ENCODE results near the gene BTG1.

Gene BTG1

DNA sequence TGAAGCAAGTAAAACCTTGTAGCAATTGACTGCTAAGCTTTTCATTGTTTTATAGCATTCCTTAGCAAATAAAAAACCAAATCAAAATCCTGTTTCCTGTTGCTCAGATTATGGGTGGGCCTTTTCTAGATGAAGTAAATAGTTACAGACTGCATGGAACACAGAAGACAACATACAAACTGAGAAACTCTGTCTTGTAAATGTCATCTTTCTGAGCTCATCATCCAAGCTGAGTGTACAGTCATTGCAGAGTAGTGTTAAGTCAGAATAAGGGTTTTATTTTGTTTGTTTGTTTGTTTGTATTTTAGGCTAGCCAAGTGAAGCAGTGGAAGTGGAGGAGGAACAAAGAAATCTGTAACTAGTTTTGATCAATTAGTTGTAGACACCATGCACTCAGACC is 24.4 kb upstream of the BTG1 start:
- H3K4me3 ChIP-seq (ENCODE audit: low read length) = no peak overlapping the region
- H3K9ac ChIP-seq (ENCODE audit: low read length) = no peak overlapping the region
- H3K36me3 ChIP-seq (ENCODE audit: control insufficient read depth, insufficient read depth, low read length) = no peaks in the 10 kb centered on the region
- H3K4me1 ChIP-seq (ENCODE audit: control insufficient read depth, insufficient read depth, low read length) = no peaks in the 10 kb centered on the region
- H3K27me3 ChIP-seq (ENCODE audit: control insufficient read depth, insufficient read depth, low read length) = no peaks in the 10 kb centered on the region
- H3K27ac ChIP-seq (ENCODE audit: low read depth, low read length) = no peak overlapping the region

DNA sequence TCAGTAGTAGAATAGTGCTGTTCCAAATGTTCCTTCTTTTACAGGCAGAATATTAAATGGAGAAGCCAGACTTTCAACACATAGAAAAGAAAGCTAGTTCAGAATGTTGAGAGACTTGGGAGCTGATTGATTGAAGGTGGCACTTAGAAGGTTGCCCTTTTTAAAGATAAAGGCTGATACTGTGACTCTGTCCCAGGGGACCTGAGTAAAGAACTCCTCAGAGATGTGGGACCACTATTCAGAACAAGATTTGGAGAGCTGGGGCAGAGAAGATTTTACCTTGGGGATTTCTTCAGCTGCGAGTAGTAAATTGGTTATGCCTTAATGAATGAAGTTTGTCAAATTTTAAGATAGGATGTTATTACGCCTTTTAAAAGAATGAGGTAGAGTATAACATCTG is 21.4 kb upstream of the BTG1 start:
- Histone ChIP-seq H3K4me1 (ENCODE audit: control insufficient read depth, insufficient read depth, low read length) (no peaks in the 10 kb centered on the region), H3K9ac (ENCODE audit: low read length) (no peak overlapping the region), H3K27me3 (ENCODE audit: control insufficient read depth, insufficient read depth, low read length) (no peaks in the 10 kb centered on the region), H3K36me3 (ENCODE audit: control insufficient read depth, insufficient read depth, low read length) (no peaks in the 10 kb centered on the region), H3K4me3 (ENCODE audit: low read length) (no peak overlapping the region), H3K27ac (ENCODE audit: low read depth, low read length) (no peak overlapping the region)

- Histone ChIP-seq H3K36me3 (ENCODE audit: control insufficient read depth, insufficient read depth, low read length) (no peaks in the 10 kb centered on the region), H3K9ac (ENCODE audit: low read length) (no peak overlapping the region), H3K27ac (ENCODE audit: low read depth, low read length) (no peak overlapping the region), H3K4me3 (ENCODE audit: low read length) (no peak overlapping the region), H3K4me1 (ENCODE audit: control insufficient read depth, insufficient read depth, low read length) (no peaks in the 10 kb centered on the region), H3K27me3 (ENCODE audit: control insufficient read depth, insufficient read depth, low read length) (no peaks in the 10 kb centered on the region)
Measured at GRCh38 chr12:92164712-92165111, 19.1 kb upstream of the BTG1 start.

DNA sequence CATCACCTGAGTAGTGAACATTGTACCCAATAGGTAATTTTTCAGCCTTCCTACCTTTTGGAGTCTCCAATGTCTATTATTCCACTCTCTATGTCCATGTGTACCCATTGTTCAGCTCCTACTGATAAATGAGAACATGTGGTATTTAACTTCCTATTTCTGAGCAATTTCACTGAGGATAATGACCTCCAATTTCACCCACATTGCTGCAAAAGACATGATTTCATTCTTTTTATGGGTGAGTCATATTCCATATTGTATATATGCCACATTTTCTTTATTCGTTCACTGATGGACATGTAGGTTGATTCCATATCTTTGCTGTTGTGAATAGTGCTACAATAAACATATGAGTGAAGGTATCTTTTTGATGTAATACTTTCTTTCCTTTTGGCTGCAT is 16.4 kb upstream of the BTG1 start:
- Histone ChIP-seq H3K27ac (ENCODE audit: low read depth, low read length) (no peak overlapping the region), H3K9ac (ENCODE audit: low read length) (no peak overlapping the region), H3K4me1 (ENCODE audit: control insufficient read depth, insufficient read depth, low read length) (no peaks in the 10 kb centered on the region), H3K27me3 (ENCODE audit: control insufficient read depth, insufficient read depth, low read length) (no peaks in the 10 kb centered on the region), H3K36me3 (ENCODE audit: control insufficient read depth, insufficient read depth, low read length) (no peaks in the 10 kb centered on the region), H3K4me3 (ENCODE audit: low read length) (no peak overlapping the region)

DNA sequence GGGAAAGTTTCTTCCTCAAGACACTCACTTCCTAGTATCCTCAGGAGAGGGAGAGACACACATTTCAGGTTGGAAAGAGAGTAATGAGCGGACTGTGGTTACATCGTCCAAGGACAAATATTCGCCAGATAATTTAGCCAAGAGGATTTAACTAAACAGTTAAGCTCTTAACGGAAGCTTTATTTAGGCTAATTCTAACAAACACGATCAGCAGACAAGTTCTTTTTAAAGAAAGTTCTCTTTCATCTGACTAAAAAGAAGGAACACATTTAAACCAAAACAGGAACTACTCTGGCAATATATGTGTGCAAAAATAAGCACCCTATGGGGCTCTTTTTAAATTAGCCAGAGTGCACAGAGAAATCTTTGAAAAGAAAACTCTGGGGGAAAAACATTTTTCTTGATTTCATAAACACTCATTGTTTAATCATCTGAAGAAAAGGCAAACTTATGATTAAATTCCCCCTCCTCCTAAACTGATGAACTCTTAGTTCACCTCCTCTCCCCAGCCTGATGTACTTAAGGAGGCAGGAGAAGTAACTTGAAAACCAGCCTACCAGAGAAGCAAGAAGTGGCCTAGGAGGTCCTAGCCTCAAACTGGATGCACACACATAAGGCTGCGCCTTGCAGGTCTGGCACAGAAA is 13.3 kb upstream of the BTG1 start:
- no peaks in the 10 kb centered on the region for H3K4me1 ChIP-seq (ENCODE audit: control insufficient read depth, insufficient read depth, low read length)
- no peak overlapping the region for H3K4me3 ChIP-seq (ENCODE audit: low read length)
- no peak overlapping the region for H3K9ac ChIP-seq (ENCODE audit: low read length)
- H3K27me3 ChIP-seq (ENCODE audit: control insufficient read depth, insufficient read depth, low read length) = no peaks in the 10 kb centered on the region
- no peaks in the 10 kb centered on the region for H3K36me3 ChIP-seq (ENCODE audit: control insufficient read depth, insufficient read depth, low read length)
- H3K27ac ChIP-seq (ENCODE audit: low read depth, low read length) = no peak overlapping the region

DNA sequence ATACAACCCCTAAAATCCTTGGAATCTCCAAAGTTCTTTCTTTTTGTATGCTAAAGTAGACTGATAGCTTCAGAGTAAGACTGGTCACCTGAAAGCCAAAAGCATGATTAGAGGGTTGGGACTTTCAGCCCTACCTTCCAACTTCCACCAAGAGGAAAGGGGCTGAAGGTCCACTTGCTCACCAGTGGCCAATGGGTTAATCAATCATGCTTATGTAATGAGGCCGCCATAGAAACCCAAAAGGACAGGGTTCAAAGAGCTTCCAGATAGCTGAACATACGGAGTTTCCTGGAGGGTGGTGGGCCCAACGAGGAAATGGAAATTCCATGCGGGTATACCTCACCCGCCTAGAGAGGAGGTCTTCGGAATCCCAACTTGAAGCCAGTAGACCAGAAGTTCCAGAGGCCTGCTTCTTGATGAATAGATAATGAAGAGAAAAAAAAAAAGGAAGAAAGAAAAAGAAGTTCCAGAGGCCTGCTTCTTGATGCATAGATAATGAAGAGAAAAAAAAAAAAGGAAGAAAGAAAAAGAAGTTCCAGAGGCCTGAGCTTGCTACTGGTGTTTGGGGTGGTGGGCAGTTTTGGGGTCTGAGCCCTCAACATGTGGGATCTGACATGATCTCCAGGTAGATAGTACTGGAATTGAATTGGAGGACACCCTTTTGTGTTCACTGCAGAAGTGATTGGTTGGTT is 11.2 kb upstream of the BTG1 start:
- H3K4me3 ChIP-seq (ENCODE audit: low read length) = no peak overlapping the region
- no peaks in the 10 kb centered on the region for H3K27me3 ChIP-seq (ENCODE audit: control insufficient read depth, insufficient read depth, low read length)
- H3K4me1 ChIP-seq (ENCODE audit: control insufficient read depth, insufficient read depth, low read length) = no peaks in the 10 kb centered on the region
- no peak overlapping the region for H3K27ac ChIP-seq (ENCODE audit: low read depth, low read length)
- H3K9ac ChIP-seq (ENCODE audit: low read length) = no peak overlapping the region
- no peaks in the 10 kb centered on the region for H3K36me3 ChIP-seq (ENCODE audit: control insufficient read depth, insufficient read depth, low read length)

DNA sequence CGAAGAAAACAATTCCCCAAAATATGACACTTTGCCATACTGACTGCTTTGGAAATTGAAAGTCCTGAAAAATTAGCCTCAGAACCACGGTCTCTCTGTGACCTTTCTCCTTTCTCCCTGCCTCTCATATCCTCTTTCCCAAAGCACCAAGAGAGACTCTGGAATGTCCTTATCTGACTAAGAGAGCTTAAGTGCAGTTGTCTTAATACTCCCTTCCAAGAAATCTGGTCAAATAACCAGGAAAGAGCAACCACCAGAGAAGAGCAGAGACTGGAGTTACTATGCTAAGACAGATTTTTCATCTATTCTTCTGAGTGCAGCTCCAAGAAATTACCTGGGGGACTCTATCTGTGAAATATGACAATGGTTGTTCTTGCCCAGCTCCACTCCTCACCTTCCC is 10.5 kb upstream of the BTG1 start:
- H3K4me3 ChIP-seq (ENCODE audit: low read length) = no peak overlapping the region
- H3K4me1 ChIP-seq (ENCODE audit: control insufficient read depth, insufficient read depth, low read length) = no peaks in the 10 kb centered on the region
- no peaks in the 10 kb centered on the region for H3K27me3 ChIP-seq (ENCODE audit: control insufficient read depth, insufficient read depth, low read length)
- no peak overlapping the region for H3K9ac ChIP-seq (ENCODE audit: low read length)
- H3K36me3 ChIP-seq (ENCODE audit: control insufficient read depth, insufficient read depth, low read length) = no peaks in the 10 kb centered on the region
- H3K27ac ChIP-seq (ENCODE audit: low read depth, low read length) = no peak overlapping the region

- Histone ChIP-seq H3K27me3 (ENCODE audit: control insufficient read depth, insufficient read depth, low read length) (no peaks in the 10 kb centered on the region), H3K4me1 (ENCODE audit: control insufficient read depth, insufficient read depth, low read length) (no peaks in the 10 kb centered on the region), H3K27ac (ENCODE audit: low read depth, low read length) (no peak overlapping the region), H3K4me3 (ENCODE audit: low read length) (no peak overlapping the region), H3K9ac (ENCODE audit: low read length) (no peak overlapping the region), H3K36me3 (ENCODE audit: control insufficient read depth, insufficient read depth, low read length) (no peaks in the 10 kb centered on the region)
Measured at GRCh38 chr12:92155733-92156132, 10.1 kb upstream of the BTG1 start.

DNA sequence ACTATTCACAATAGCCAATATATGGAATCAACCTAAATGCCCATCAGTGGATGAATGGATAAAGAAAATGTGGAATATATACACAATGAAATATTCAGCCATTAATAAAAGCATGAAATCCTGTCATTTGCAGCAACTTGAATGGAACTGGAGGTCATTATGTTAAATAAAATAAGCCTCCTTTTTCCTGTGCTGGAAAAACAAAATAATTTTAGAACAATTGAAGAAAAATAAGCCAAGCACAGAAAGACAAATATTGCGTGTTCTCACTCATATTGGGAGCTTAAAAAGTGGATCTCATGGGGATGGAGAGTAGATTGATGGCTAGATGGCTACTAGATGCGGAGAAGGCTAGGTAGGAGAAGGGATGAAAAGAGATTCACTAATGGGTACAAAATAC is 6.3 kb upstream of the BTG1 start:
- Histone ChIP-seq H3K4me3 (ENCODE audit: low read length) (no peak overlapping the region), H3K36me3 (ENCODE audit: control insufficient read depth, insufficient read depth, low read length) (no peaks in the 10 kb centered on the region), H3K4me1 (ENCODE audit: control insufficient read depth, insufficient read depth, low read length) (no peaks in the 10 kb centered on the region), H3K9ac (ENCODE audit: low read length) (no peak overlapping the region), H3K27me3 (ENCODE audit: control insufficient read depth, insufficient read depth, low read length) (no peaks in the 10 kb centered on the region), H3K27ac (ENCODE audit: low read depth, low read length) (no peak overlapping the region)

DNA sequence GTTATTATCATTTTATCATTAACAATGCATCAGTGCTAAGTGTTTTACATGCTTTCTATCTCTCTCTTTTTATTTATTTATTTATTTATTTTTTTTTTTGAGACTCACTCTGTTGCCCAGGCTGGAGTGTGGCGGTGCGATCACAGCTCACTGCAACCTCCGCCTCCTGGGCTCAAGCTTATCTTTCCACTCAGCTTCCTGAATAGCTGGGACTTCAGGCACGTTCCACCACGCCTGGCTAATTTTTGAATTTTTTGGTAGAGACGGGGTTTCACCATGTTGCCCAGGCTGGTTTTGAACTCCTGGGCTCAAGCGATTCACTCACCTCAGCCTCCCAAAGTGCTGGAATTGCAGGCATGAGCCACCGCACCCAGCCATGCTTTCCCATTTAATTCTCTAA is 3.9 kb upstream of the BTG1 start:
- Histone ChIP-seq H3K4me3 (ENCODE audit: low read length) (no peak overlapping the region), H3K27ac (ENCODE audit: low read depth, low read length) (no peak overlapping the region), H3K9ac (ENCODE audit: low read length) (no peak overlapping the region), H3K4me1 (ENCODE audit: control insufficient read depth, insufficient read depth, low read length) (no peaks in the 10 kb centered on the region), H3K36me3 (ENCODE audit: control insufficient read depth, insufficient read depth, low read length) (no peaks in the 10 kb centered on the region), H3K27me3 (ENCODE audit: control insufficient read depth, insufficient read depth, low read length) (no peaks in the 10 kb centered on the region)

- Histone ChIP-seq H3K4me1 (ENCODE audit: control insufficient read depth, insufficient read depth, low read length) (no peaks in the 10 kb centered on the region), H3K36me3 (ENCODE audit: control insufficient read depth, insufficient read depth, low read length) (peaks cover 4% of the 10 kb centered on the region), H3K4me3 (ENCODE audit: low read length) (no peak overlapping the region), H3K27ac (ENCODE audit: low read depth, low read length) (peak overlapping the region; percentile 11), H3K27me3 (ENCODE audit: control insufficient read depth, insufficient read depth, low read length) (no peaks in the 10 kb centered on the region), H3K9ac (ENCODE audit: low read length) (no peak overlapping the region)
Measured at GRCh38 chr12:92147491-92147890, 1.8 kb upstream of the BTG1 start.

GRCh38 chr12:92146497-92147224 is 1.0 kb upstream of the BTG1 start:
- H3K27me3 ChIP-seq (ENCODE audit: control insufficient read depth, insufficient read depth, low read length) = no peaks in the 10 kb centered on the region
- H3K27ac ChIP-seq (ENCODE audit: low read depth, low read length) = peak overlapping the region; percentile 90
- peak overlapping the region; percentile 85 for H3K4me3 ChIP-seq (ENCODE audit: low read length)
- peaks cover 4% of the 10 kb centered on the region for H3K36me3 ChIP-seq (ENCODE audit: control insufficient read depth, insufficient read depth, low read length)
- H3K9ac ChIP-seq (ENCODE audit: low read length) = peak overlapping the region; percentile 74
- H3K4me1 ChIP-seq (ENCODE audit: control insufficient read depth, insufficient read depth, low read length) = no peaks in the 10 kb centered on the region

- no peaks in the 10 kb centered on the region for H3K27me3 ChIP-seq (ENCODE audit: control insufficient read depth, insufficient read depth, low read length)
- peaks cover 4% of the 10 kb centered on the region for H3K36me3 ChIP-seq (ENCODE audit: control insufficient read depth, insufficient read depth, low read length)
- peak overlapping the region; percentile 90 for H3K9ac ChIP-seq (ENCODE audit: low read length)
- peak overlapping the region; percentile 88 for H3K27ac ChIP-seq (ENCODE audit: low read depth, low read length)
- peak overlapping the region; percentile 88 for H3K4me3 ChIP-seq (ENCODE audit: low read length)
- H3K4me1 ChIP-seq (ENCODE audit: control insufficient read depth, insufficient read depth, low read length) = no peaks in the 10 kb centered on the region
Measured at GRCh38 chr12:92145481-92145730, 240 bp downstream of the BTG1 start.
